HG02852 (cell line): ENCODE measurements around the gene CEP135.
A peak's percentile ranks its signal among the peaks of the same experiment; 100 is the strongest.
"Not testable (repeated sequence)": the region's sequence is repeated elsewhere in the genome, so short reads cannot be mapped to it uniquely, and the experiment has no call there.

ENCODE experiments used
- ATAC-seq: cut with Tn5 transposase; IDR thresholded peaks from one replicate; pipeline ENCODE4 v1.9.1; 2021; ENCODE audit warnings: mild to moderate bottlenecking, moderate library complexity; ENCODE audit not compliant: unreplicated experiment

Gene CEP135, protein sequence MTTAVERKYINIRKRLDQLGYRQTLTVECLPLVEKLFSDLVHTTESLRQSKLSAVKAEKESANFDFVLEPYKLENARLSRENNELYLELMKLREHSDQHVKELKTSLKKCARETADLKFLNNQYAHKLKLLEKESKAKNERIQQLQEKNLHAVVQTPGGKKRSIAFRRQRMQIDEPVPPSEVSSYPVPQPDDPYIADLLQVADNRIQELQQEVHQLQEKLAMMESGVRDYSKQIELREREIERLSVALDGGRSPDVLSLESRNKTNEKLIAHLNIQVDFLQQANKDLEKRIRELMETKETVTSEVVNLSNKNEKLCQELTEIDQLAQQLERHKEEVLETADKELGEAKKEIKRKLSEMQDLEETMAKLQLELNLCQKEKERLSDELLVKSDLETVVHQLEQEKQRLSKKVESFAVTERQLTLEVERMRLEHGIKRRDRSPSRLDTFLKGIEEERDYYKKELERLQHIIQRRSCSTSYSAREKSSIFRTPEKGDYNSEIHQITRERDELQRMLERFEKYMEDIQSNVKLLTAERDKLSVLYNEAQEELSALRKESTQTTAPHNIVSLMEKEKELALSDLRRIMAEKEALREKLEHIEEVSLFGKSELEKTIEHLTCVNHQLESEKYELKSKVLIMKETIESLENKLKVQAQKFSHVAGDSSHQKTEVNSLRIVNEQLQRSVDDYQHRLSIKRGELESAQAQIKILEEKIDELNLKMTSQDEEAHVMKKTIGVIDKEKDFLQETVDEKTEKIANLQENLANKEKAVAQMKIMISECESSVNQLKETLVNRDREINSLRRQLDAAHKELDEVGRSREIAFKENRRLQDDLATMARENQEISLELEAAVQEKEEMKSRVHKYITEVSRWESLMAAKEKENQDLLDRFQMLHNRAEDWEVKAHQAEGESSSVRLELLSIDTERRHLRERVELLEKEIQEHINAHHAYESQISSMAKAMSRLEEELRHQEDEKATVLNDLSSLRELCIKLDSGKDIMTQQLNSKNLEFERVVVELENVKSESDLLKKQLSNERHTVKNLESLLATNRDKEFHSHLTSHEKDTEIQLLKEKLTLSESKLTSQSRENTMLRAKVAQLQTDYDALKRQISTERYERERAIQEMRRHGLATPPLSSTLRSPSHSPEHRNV

DNA sequence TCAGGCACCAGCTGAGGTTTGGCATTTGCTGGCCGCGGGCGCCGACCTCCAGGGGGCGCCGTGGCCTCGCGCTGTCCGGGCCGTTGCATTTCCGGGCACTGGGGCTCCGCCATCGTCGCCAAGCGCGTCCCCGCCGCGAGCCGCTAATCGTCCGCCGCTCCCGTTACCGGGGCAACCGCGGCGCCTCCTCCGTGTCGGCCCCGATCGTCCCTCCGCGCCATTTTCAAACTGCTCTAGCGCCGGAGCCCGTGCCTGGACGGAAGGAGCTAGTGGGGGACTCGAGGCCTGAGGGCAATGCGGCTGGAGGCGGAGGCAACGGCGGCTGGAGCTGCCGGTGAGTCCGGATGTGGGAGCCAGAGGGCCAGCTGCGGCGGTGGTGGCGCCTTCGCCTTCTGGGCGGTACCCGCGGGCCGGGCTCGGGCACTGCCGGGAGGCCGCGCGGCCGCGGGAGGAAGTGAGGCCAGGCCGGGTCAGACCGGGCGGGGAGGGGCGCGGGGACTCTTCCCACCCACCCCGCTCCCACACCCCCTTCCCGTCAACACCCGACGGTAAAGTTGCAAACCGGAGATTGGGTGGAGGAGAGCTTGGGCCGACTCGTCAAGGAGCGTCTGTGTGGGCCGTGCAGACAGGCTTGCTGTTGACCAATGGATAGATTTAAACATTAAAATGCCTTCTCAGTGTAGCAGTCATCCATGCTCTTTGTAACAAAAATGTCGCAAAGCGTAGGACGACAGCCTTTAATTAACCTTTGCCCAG is at the start of gene CEP135:
Gene CEP135 (plus strand): TSS at position 220 of the 756 bp plus-strand sequence. CDS start 3,186 bp downstream, outside the sequence.
- ATAC-seq, result peak; percentile 73

DNA sequence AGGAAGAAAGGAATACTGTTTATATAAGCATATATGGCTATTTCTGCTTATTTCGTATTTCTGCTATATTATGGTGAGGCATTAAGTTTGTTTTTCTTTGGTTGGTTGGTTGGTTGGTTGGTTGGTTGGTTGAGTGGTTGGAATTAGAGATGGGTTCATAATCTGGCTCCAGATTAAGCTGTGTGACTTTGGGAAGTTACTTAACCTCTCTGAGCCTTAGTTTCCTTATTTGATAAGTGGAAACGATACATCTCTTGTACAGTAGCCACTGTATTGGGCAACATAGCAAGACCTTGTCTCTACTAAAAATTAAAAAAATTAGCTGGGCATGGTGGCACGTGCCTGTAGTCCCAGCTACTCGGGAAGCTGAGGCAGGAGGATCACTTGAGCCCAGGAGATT is 46.1 kb upstream of the CEP135 start:
- ATAC-seq, result no peak

DNA sequence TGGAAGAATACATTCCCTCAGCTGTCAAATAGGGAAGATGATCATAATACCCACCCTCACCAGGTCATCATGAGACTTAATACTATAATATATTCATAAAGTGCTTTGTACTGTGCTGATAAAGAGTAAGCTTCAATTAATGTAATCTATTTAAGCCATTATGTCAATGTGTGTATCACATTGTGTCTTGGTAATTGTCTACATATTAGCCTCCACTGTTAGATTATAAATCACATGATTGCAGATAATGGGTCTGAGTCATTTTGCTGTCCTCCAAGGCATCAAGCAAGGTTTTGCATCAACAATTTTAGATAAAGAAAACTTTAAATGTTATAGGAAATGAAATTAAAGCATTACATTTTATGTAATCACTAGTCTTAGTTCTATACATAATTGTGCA is 45.2 kb upstream of the CEP135 start:
- no peak for ATAC-seq

DNA sequence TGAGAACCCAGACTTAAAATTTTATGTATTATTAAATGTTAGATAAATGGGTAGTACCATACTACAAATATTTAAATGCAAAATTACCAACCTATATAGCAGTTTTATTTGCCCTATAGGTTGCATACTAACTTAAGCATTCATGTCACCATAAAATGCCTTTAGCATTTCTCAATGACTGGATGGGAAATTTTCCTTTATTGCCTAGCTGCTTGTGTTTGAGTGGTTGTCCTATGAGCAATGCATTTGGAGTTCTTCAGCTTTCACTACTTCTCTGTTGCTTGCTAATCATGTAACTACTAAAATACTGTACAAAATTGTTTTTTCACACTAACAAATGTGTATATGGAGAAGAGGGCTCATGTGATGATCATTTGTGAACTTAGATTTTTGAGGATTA is 44.2 kb upstream of the CEP135 start:
- no peak for ATAC-seq

DNA sequence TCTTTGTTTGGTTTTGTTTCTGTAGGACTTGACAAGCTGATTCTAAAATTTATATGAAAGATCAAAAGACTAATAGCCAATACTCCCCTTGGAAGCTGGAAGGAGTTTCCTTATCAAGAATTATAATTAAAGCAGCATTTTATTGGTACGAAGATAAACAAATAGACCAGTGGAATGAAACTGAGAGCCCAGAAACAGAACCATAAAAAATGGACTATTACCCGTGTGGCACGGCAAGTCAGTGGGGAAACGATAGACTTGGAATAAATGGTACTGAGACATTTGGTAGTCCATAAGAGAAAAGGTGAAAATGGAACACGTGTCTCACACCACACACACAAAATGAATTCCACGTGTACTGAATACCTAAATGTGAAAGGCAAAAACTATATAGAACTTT is 42.4 kb upstream of the CEP135 start:
- ATAC-seq, result no peak

DNA sequence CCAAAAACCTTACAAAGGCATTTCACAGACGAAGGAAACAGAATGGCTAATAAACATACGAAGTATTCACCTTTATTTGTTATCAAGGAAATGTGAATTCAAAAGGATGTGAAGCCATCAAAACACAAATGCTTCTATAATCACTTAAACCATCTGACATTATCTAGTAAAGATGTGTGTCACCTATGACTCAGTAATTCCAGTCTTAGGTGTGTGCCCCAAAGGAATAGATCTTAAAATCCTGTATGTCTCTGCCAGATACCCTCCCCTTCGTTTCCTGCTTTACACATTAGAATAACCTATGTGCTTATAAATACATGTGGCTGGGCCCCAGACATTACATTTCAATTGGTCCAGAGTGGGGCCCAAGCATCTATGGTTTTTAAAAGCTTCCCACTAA is 41.8 kb upstream of the CEP135 start:
- no peak for ATAC-seq

DNA sequence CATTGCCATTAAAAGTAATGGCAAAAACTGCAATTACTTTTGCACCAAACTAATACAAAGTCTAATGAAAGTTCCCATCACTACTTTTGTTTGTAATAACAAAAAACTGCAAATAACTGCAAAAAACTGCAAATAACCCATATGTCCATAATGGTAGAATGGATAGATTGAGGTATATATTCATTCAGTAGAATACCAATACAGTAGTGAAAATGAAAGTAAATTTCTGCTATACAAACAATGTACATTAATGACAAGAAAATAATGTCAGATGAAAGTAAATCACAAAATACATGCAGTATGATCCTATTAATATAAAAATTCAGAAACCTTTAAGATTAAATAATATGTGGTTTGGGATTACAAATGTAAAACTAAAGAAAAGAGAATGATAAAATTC is 41.3 kb upstream of the CEP135 start:
- no peak for ATAC-seq

DNA sequence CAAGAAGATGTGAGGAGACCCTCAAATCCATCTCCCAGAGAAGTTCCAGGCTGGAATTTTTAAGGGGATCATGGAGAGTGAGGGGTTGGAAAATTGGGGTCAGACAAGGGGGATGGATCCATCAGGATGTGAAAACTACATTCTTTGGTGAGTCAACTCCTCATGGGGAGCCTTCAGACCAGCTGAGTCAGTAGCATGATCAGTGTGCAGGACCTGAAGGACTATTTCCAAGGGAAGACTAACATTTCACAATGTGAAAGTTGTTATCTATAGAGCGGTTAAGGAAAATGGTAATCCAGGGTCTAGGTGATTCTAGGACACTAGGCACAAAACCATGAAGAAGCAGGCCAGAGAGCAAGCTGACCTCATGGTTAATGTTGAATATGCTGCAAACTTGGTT is 38.6 kb upstream of the CEP135 start:
- no peak for ATAC-seq

DNA sequence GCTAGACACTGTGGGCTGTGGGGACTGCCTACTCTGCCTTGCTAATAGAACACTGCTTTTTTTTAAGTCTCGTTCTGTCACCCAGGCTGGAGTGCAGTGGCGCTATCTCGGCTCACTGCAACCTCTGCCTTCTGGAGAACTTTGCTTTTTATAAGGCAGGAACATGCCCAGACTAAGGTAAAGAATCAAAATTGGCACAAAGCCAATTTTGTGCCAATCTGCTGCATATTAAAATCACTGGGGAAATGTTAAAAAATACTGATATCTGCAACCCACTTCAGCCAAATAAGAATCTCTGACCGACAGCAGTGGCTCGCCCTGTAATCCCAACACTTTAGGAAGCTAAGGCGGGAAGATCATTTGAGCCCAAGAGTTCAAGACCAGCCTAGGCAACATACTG is 36.5 kb upstream of the CEP135 start:
- ATAC-seq, result no peak

DNA sequence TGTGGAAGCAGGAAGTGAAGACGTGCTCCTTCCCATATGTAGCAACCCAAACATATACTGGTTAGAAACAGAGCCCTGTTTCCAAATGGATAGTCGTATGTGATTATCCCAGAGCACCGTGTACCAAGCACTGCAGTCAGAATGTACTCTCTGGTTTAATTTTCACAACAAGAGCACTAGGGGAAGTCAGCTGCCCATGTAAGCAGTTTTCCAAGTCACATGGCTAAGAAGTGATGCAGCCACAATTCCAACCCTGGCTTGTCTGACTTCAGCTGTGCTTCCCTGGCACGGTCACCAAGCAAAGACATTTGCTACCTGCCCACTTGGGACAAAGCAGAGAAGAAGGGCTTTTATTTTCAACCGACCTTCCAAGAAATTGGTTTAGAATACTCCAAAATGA is 28.2 kb upstream of the CEP135 start:
- ATAC-seq, result no peak

DNA sequence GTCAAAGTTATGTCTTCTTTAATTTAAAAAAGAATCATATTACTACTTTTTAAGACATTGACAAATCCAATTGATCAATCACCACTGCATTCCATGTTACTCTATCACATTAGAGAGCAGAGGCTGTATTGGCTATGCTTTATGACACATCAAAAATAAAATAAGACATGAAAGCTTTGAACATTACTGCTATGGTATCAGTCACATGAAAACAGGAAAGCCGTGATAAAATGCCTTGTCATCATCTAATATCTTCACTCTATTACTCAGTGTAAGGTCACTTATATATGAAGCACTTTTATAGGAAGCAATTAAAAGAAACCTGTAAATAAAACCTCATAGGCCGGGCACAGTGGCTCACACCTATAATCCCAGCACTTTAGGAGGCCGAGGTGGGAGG is 27.7 kb upstream of the CEP135 start:
- no peak for ATAC-seq

DNA sequence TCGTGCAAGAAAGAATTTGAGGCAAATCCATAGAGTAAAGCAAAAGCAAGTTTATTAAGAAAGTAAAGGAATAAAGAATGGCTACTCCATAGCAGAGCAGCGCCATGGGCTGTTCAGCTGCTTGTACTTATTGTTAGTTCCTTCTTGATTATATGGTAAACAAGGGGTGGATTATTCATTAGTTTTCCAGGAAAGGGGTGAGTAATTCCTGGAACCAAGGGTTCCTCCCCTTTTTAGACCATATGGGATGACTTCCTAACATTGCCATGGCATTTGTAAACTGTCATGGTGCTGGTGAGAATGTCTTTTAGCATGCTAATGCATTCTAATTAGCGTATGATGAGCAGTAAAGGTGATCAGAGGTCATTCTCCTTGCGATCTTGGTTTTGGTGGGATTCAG is 23.5 kb upstream of the CEP135 start:
- ATAC-seq, result no peak

DNA sequence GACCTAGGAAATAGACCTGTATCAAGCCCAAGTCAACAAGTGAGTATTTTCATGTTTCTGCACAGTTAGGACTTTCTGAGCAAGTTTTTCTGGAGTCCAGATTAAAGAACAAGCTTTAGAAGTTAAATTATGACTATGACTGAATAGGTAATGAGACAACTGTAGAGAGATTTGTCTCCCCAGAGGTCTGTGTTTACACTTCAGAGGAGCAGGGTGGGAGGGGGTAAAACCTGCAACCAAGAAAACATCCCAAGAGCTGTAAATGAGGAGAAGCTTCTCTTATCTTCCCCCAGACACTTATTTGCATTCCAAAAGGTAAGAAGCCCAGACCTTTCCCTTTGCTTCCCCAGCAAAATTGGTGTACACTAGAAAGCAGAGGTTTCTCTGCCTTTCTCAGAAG is 22.1 kb upstream of the CEP135 start:
- peak; percentile 51 for ATAC-seq

DNA sequence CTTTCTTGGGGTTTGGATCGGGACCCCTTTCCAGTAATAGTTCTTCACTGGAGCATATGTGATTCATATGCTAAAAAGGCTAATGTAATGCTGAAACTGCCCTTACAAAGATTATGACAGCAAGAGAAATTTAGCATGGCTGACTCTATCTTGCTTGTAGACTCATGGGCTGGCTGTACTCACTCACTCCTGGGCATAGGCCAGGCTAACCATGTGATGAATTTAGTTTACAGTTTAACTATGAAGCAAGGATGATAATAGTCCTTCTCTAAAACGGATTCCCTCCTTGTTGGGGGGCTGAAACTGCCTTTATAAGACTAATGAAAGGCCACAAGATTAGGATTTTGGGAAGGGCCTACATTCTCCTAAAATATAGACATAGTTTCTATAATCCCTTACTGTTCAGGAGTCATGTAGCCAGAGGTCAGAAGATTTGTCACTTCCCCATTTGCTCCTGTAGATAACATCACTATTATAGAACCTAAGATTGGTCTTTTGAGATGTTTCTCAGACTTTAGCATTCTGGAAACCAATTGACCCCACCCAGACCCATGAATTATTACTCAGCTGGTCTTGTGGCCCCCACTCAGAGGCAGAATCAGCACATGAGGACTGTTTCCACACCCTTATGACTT is 20.8 kb upstream of the CEP135 start:
- ATAC-seq, result no peak

DNA sequence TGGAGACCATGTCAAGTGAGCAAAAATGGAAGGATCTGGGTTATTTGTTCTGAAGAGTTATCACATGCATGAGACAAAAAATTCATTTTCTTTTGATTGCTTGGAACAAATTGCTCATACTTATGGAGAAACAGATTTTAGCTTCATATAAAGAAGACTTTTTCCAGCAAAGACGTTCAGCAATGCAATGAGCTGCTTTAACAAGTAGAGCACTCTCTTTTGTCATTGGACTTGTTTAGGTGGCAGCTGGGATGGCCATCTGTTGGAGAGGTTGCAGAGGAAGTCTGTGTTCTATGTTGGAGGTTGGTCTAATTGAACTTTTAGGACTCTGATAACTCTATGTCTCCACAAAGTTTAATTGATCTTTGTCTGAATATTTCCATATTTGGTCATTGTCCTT is 19.9 kb upstream of the CEP135 start:
- no peak for ATAC-seq

DNA sequence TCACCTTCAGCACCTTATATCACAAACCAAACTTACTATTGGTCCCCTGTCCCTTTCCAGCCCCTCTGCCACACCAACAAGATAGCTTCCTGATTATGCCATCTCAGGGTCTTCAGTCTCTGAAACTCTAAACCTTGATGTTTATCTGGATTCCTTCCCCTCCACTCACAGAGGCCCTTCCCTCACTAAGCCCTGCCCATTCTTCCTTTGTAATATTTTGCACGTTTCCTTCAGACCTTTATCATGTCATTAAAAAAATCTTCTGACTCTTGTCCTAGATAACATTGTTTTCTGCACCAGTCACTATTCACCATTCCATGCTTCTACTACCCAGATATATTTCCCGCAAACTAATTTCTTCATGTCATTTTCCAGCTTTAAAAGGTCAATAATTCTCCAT is 17.7 kb upstream of the CEP135 start:
- no peak for ATAC-seq

DNA sequence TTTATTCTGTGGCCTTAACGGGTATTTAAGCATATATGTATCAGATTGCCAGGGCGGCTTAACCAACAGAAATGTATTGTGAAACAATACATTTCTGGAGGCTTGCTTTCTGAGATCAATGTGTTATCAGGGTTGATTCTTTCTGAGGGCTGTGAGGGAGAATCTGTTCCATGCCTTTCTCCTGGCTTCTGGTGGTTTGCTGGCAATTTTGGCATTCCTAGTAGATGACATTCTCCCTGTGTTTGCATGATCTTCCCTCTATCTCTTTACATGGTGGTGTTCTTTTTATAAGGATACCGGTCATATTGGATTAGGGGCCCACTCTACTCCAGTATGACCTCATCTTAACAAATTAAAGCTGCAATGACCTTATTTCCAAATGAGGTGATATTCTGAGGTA is 16.9 kb upstream of the CEP135 start:
- no peak for ATAC-seq

DNA sequence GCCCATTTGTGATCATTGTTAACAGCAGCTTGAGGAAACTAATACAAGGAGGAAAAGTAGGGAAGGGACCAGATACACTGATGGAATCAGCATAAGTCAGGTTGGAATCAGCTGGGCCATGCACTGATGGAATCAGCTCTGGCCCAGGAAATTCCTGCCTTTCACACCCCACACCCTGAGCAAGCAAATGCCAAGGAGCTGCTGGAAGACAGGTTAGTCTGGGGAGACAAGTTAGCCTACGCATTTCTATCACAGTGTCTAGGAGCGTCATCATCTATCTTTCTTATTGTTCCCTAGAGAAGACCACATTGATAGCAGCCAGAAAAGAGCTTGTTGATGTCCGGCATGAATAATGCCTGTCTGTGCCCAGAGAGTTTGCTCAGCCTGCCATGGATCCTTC is 16.2 kb upstream of the CEP135 start:
- ATAC-seq, result no peak

DNA sequence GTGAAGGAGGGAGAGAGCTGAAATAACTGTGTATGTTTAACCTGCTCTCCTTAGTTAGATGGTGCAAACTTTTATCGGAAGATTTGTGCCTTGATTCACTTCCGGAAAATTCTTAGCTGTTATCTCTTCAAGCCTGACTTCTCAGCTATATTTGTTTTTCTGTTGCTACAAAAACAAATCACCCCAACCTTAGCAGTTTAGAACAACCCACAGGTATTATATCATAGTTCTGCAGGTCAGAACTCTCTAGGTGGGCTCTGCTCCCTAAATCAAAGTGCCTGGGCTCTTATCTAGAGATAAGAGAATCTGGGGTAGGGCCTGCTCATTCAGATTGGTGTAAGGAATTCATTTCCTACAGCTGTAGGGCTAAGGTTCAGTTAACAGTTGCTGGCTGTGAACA is 15.1 kb upstream of the CEP135 start:
- ATAC-seq, result no peak

DNA sequence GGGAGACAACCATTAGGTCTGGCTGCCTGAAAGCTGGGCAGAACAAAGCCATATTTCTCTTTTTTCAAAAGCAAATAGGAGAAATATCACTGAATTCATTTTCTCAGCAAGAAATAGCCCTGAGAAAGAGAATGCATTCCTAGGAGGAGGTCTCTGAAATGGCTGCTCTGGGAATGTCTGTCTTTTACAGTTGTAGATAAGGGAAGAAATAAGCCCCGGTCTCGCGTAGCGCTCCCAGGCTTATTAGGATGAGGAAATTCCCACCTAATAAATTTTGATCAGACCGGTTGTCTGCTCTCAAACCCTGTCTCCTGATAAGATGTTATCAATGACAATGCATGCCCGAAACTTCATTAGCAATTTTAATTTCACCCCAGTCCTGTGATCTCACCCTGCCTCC is 12.8 kb upstream of the CEP135 start:
- ATAC-seq, result not testable (repeated sequence)
